ENCODE data around the gene METTL5.
"Not testable (repeated sequence)": the region's sequence is repeated elsewhere in the genome, so short reads cannot be mapped to it uniquely, and the experiment has no call there.

Gene METTL5

DNA sequence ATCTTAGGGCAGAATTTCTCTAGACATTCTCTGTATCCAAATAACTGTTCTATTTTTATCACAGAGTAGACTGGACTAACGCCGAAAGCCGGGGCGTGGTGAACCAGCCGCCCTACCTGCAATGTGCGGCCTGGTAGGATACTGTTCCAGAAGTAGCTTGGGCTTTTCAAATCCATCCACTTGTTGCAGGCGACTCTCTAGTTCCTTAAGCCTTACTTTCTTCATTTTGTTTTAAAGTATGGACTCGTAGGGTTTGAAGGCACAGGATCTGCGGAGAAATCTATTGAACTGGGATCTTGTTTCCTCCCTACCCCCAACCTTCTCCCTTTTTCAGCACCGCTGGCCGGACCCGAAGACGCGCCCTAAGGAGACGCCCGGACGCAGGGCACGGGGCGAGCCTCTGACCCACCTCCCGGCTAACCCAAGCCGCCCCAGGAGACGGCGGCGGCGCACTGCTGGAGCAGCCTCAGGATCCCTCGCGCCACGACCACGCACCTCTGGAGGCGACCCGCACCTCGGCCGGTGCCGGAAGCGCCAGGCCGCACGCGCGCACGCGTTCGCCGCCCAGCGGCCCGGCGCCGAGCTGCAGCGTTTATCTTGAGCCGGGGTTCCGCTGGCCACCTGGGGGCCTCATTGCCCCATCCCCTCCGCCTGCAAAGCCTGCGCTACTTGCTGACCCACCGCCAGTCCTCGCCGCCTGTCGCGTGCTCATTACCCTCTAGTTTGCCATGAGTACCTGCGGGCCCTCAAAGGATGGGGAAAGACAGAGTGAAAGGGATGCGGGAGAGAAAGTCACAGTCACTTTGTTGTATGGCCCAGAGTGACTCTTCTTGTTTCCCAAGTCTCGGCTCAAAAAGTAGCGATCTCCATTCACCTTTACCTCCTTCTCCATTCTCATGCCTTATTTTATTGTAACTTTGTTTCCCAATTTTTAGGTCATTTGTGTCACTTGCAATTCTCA, at the start of gene METTL5:
Gene METTL5, minus strand, starts transcription at position 533 of the 961 bp plus-strand sequence. Its CDS starts 308 bp downstream, at position 225.
- DNase-seq: peak; percentile 96

DNA sequence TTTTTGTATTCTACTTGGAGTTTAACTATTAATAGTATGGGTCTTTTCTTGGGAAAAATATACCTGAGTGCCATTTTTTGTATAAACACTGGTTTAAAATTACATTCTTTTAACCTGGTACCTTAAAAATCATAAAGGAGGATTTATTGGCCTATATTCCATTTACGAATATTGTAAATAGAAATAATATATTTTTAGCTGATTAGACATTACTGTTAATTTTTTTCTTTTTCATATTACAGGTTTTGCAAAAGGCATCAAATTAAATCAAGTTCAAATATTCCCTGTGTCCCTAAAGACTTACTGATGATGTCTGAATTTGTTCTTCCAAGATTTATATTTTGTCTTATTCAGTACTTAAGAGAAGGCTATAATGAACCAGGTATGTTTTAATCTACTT, 47.3 kb upstream of the METTL5 start:
- DNase-seq: no peak

DNA sequence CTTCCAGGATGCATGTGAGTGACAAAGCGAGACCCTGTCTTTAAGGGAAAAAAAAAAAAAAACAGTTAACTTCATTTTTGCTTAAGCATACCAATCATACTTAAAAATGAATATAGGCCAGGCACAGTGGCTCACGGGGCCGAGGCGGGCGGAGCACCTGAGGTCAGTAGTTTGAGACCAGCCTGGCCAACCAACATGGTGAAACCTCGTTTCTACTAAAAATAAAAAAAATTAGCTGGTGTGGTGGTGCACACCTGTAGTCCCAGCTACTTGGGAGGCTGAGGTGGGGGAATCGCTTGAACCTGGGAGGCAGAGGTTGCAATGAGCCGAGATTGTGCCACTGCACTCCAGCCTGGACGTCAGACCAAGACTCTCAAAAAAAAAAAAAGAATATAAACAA, 46.7 kb upstream of the METTL5 start:
- DNase-seq: not testable (repeated sequence)

DNA sequence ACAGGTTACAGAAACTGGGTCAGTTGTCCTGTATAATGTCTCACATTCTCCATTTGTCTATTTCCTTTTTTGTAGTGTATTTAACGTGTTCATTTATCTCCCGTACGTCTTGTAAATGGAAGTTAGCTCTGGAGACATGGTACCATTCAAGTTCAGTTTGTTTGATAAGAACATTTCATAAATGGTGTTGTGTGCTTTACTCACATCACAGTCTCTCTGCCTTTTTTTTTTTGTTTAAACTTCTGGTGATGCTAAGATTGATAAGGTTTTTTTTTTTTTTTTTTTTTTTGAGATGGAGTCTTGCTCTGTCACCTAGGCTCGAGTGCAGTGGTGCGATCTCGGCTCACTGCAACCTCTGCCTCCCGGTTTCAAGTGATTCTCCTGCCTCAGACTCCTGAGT, 44.2 kb upstream of the METTL5 start:
- DNase-seq: no peak

DNA sequence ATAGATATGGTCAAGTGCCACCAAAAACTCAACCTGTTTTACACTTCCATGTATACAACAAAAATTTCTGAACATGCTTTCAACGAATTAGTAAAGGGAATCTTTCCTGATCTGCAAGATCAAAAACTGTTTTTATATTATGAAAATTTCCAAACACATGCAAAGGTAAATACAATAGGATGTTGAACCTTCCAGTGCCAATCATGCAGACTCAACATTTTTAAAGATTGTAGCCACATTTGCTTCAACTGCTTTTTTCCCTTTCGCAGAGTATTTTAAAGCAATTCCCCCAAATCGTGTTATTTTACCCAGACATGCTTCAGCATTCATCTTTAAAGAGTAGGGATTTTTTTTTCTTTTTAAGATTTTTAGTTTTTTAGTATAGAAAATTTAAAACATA, 42.9 kb upstream of the METTL5 start:
- DNase-seq: no peak

DNA sequence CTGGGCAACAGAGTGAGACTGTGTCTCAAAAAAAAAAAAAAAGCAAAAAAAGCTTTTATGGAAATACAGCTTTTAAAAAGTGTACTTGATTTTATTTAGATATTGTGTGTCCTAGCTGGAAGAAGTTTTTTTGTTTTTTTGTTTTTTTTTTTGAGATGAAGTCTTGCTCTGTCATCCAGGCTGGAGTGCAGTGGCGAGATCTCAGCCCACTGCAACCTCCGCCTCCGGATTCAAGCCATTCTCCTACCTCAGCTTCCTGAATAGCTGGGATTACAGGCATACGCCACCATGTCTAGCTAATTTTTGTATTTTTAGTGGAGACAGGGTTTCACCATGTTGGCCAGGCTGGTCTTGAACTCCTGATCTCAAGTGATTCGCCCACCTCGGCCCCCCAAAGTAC, 41.5 kb upstream of the METTL5 start:
- not testable (repeated sequence) for DNase-seq

DNA sequence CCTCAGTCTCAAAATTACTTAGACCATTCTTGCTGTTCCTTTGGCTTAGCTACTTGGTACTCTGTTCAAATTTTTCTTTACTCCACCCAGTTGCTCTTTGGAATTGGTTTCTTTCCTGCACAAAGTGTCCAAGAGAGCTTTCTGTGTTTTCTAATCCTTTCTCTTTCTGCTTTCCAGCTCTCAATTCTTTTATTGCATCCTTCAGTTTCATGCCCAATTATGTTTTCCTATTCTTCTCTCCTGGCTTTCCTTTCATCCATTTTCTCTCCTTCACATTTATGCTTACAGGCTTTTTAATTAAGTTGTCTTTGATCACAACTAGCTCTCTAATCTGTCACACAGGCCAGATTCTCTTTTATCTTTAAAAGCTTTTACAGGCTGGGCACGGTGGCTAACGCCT, 40.8 kb upstream of the METTL5 start:
- no peak for DNase-seq

DNA sequence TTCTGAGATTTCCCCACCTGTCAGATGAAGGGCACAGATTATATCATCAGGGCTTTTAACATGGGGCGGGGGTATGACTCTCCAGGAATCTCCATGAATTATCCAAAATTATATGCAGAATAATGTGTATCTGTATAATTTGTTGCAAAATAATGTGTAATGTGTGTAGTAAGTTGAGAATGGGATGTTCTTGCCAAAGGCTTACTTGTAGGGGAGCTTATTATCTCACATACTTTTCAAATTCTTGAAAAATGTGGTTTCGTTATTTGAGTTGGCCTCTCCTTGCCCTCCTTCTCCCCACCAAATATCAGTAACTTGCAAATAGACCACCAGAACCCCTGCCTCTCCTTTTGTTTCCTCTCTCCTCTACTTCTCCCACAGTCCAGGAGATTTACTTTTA, 38.1 kb upstream of the METTL5 start:
- no peak for DNase-seq

DNA sequence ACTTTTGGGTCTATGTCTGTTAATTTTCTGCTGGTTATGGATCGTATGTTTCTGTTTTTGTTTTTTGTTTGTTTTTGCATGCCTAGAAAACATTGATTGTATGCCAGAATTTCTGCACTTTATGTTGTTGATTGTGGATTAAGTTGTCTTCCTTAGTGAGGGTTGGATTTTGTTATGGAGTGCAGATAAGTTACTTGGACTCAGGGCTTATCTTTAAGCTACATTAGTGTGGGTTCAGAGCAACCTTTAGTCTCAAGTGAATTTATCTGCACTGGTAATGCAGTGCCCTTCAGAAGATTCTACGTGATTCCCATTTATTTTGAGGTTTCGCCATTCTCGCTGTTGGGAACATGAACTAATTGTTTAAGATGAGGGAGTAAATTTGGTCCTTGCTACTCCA, 35.4 kb upstream of the METTL5 start:
- DNase-seq: no peak

DNA sequence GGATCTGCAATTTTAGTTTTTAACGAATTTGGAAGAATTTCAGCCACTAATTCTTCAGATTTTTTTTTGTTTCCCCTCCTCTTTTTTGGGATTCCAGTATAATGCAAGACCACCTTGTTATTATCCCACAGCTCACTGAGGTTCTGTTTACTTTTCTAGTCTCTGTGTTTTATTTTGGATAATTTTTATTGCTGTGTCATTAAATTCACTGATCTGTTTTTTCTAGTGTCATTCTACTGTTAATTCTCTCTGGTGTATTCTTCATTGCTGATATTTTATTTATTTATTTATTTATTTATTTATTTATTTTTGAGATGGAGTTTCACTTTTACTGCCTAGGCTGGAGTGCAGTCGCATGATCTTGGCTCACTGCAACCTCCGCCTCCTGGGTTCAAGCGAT, 34.7 kb upstream of the METTL5 start:
- no peak for DNase-seq

DNA sequence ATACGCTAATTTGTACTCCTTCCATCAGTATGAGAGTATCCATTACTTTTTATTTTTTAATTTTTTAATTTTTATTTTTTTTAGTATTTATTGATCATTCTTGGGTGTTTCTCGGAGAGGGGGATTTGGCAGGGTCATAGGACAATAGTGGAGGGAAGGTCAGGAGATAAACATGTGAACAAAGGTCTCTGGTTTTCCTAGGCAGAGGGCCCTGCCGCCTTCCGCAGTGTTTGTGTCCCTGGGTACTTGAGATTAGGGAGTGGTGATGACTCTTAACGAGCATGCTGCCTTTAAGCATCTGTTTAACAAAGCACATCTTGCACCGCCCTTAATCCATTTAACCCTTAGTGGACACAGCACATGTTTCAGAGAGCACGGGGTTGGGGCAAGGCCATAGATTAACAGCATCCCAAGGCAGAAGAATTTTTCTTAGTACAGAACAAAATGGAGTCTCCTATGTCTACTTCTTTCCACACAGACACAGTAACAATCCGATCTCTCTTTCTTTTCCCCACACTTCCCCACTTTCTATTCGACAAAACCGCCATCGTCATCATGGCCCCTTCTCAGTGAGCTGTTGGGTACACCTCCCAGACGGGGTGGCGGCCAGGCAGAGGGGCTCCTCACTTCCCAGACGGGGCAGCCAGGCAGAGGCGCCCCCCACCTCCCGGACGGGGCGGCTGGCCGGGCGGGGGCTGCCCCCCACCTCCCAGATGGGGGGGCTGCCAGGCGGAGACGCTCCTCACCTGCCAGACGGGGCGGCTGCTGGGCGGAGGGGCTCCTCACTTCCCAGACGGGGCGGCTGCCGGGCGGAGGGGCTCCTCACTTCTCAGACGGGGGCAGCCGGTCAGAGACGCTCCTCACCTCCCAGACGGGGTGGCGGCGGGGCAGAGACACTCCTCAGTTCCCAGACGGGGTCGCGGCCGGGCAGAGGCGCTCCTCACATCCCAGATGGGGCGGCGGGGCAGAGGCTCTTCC, 30.9 kb upstream of the METTL5 start:
- DNase-seq: not testable (repeated sequence)

DNA sequence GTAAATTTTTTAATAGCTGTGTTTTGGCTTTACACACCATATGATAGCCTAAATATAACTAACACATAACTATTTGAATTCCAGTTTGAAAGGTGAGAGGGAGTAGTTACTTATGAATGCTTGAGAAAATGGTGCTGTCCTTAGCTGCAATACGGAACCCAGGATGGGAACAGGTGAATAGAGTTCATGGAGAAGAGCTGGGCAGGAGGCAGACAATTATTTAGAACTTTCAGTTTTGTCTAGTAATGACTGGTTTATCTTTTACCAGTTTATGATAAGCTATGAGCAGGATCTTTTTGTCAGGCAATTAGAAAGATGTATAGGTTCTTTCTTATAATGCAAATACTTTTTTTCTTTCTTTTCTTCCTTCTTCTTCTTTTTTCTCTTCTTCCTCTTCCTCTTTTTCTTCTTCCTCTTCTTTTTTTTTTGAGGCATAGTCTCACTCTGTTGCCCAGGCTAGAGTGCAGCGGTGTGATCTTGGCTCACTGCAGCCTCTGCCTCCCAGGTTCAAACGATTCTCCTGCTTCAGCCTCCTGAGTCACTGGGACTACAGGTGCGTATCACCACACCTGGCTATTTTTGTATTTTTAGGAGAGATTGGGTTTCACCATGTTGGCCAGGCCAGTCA, 28.4 kb upstream of the METTL5 start:
- DNase-seq: no peak

DNA sequence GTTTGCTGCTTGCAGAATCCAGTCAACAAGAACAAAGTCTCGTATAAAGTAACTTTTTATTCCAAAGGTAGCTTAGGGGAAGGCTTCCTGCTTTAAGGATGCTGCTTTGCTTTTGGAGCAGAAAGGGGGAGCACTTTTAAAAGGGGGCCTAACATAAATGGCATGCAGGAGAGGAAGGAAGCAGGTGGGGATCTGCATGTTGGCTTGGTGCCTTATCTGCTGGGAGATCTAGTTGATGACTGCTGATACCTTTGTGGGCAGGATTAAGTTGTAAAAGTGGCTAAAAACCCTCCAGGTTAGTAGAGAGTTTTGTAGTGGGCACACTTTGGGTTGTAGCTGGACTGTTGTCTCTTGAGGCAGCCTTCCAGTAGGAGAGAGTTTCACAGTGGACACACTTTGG, 25.0 kb upstream of the METTL5 start:
- peak; percentile 59 for DNase-seq

DNA sequence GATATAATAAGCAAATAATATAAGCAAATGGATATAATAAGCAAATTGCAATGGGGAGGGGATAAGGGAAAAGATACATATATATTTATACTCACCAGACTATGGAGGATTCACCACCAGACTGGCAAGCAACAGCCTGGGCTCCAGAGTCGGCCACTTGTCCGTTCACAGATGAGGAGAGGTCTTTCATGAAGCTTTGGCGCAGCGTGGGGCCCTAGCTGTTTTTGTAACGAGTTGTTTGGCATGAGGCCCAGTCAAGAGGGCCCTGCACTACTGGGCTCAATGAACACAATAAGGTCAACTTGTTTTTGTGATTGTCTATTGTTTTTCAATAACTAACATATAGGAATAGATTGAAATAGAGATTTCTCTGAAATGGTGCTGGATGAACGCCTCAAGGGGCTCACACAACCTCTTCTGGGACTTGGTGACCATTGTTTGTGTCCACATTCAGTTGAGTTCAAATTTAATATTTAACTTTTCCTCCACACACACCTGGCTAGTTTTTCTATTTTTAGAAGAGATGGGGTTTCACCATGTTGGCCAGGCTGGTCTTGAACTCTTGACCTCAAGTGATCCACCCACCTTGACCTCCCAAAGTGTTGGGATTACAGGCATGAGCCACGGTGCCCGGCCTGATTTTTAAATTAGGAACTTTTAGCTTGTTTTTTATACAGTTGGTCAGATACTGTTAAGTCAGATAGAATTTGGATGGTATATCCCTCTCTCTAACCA, 24.4 kb upstream of the METTL5 start:
- DNase-seq: peak; percentile 81

DNA sequence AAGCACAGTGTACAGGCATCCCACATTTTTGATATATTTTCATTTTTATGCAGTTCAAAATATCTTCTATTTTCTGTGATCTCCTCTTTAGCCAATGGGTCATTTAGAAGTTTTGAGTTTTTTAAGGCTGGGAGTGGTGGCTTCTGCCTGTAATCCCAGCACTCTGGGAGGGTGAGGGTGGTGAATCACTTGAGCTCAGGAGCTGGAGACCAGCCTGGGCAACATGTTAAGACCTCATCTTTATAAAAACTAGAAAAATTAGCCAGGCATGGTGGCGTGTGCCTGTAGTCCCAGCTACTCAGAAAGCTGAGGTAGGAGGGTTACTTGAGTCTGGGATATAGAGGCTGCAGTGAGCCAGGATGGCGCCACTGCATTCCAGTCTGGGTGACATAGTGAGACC, 20.3 kb upstream of the METTL5 start:
- DNase-seq: no peak

DNA sequence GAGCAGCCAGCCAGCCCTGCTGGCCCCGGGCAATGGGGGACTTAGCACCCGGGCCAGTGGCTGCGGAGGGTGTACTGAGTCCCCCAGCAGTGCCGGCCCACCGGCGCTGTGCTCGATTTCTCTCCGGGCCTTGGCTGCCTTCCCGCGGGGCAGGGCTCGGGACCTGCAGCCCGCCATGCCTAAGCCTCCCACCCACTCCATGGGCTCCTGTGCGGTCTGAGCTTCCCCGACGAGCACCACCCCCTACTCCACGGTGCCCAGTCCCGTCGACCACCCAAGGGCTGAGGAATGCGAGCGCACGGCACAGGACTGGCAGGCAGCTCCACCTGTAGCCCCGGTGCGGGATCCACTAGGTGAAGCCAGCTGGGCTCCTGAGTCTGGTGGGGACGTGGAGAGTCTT, 16.9 kb upstream of the METTL5 start:
- DNase-seq: not testable (repeated sequence)

DNA sequence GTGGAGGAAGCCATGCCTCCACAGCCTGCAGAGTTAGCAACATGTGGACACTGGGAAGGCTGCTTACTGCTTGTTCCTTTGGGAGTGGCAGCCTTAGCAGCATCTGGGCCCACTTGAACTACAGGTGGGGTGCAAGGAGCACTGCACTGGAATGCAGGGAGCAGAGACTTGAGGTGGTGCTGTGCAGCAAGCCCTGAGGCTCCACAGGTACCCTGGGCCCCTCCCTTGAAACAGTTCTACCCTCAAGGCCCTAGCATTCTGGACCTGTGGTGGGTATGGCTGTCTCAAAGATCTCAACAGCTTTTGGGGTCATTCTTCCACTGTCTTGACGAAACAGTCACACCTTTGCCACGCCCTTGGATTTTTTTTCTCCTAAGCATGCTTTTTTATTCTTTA, 16.0 kb upstream of the METTL5 start:
- no peak for DNase-seq

DNA sequence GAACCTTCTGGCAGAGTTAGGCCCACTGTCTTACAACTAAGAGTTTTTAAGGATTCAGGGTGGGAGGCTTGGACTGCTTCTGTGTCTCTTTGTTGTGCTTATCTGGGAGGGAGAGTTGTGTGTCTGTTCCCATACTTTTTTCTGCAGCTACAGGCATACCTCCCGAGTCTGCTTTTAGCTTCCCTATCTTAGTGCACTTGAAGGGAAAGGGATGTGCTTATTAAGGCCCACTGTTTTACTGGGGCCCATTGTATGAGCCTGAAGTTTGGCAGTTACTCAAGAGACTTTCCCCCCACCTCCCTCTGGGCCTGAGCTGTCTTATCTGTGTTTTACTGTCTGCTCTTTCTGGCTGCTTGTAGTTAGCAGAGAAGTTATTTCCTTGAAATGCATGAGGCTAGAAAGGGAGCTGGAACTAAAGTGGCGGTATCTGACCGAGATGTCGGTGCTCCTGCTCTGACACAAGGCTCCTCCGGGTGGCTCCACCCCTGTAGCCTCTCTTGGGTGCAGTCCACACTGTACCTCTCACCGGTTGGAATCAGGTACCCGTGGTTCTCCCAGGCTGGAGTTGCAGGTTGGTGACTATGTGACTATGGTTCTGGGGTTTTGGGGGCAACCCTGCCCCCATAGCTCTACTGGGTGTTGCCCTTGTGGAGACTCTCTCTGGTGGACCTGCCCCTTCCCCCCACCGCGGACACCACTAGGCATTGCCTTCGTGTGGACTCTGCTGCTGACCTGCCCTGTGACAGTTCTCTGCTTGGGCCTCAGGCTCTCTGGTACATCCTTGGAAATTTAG, 15.4 kb upstream of the METTL5 start:
- DNase-seq: no peak

DNA sequence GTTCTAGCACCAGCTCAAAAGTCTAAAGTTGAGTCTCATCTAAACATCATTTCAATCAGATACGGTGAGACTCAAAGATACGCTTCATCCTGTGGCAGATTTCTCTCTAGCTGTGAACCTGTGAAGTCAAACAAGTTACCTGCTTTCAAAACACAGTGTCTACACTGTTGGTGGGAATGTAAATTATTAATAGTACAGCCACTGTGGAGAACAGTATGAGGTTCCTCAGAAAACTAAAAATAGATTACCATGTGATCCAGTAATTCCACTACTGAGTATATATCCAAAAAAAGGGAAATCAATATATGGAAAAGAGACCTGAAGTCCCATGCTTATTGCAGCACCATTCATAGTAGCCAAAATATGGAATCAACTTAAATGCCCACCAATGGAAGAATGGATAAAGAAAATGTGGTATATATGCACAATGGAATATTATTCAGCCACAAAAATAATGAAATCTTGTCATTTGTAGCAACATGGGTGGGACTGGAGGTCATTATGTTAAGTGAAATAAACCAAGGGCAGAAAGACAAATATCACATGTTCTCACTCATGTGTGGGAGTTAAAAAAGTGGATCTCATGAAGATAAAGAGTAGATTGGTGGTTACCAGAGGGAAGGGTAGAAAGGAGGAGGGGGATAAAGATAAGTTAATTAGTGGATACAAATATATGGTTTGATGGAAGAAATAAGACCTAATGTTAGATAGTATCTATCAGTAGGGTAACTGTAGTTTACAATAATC, 14.2 kb upstream of the METTL5 start:
- DNase-seq: no peak

DNA sequence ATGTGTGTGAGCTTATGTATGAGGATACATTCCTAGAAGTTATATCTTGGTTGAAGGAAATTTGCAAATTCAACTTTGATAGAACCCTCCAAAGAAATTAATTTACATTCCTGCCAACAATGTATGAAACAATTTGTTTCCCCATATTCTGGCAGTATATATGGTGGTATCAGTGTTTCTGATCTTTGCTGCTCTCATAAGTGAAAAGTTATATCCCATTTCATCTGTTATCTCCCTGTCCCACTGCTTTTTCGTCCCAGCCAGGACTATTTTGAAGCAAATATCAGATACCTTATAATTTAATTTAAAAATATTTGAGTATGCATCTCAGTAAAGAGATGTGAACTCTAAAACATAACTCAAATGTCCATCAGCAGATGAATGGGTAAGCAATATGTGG, 9.7 kb upstream of the METTL5 start:
- no peak for DNase-seq
